Colonic mucosa (tissue), 4 donors: ENCODE measurements around the gene NRDE2. TPM values are rescaled to one million over a fixed set of nuclear protein-coding genes. Genes with fewer than 3 reads are reported as not detected.

Experiments used
- DNase-seq: peaks from one replicate; pipeline ENCODE4 v3.0.0-alpha.2; 2020
- H3K27ac ChIP-seq: fragments of 200-600 bp; one replicate; pipeline ENCODE4 v1.8.0; 2021
- H3K27me3 ChIP-seq: fragments of 200-600 bp; one replicate; pipeline ENCODE4 v1.8.0; 2021
- H3K36me3 ChIP-seq: fragments of 200-600 bp; one replicate; pipeline ENCODE4 v1.8.0; 2021
- H3K4me1 ChIP-seq: fragments of 200-600 bp; one replicate; pipeline ENCODE4 v1.8.0; 2021; ENCODE audit warnings: mild to moderate bottlenecking
- H3K4me3 ChIP-seq: fragments of 200-600 bp; one replicate; pipeline ENCODE4 v1.8.0; 2021
- H3K9ac ChIP-seq, 2 donors: one replicate each; pipeline ENCODE4 v1.7.0; 2013; ENCODE audit warnings: control low read depth in 2 of 2, low read depth in 2 of 2, low read length in 2 of 2
- H3K9me3 ChIP-seq: fragments of 200-600 bp; one replicate; pipeline ENCODE4 v1.8.0; 2021
- CTCF ChIP-seq: fragments of 200-600 bp; IDR thresholded peaks from one replicate; pipeline ENCODE4 v1.8.0; 2022; ENCODE audit warnings: antibody characterized with exemption, mild to moderate bottlenecking
- intact Hi-C: fragments of 100-400 bp; cut with DNase I; formaldehyde crosslinking; loops from one replicate; pipeline ENCODE4 v1.14.1; 2022
- total RNA-seq, 2 donors: library from RNA; stranded (reverse); fragmentation: NEBNext Ultra II Directional in 1 of 2; extraction: Animal tissue kit (Norgen Biotek cat#: 25700) in 1 of 2; gene quantifications; one replicate each; pipeline ENCODE4 v1.2.1, GENCODE V29; 2021
- donor health status: healthy.
- donor health status: DM: no; HTN: no; CAD: no.
- donor health status: DM: no; HTN: no; CAD: no.

NRDE2 gene
- total RNA-seq, 2 donors from 2014 or later, result 14.7 to 22.1 TPM

- intact Hi-C loops, result no loop called here
- Histone ChIP-seq H3K36me3 (no peaks in the 10 kb centered on the region), H3K9me3 (no peaks in the 10 kb centered on the region), H3K4me1 (no peaks in the 10 kb centered on the region), H3K9ac (no peak overlapping the region), H3K4me3 (no peak overlapping the region), H3K27ac (no peak overlapping the region), H3K27me3 (no peaks in the 10 kb centered on the region)
- no peak for TF ChIP-seq CTCF
- DNase-seq, result no peak
Measured at GRCh38 chr14:90358359-90358758, 26.6 kb upstream of the NRDE2 start.

GRCh38 chr14:90356925-90357324 is 25.2 kb upstream of the NRDE2 start:
- DNase-seq, result no peak
- H3K4me3 ChIP-seq, result no peak overlapping the region
- no peaks in the 10 kb centered on the region for H3K4me1 ChIP-seq
- TF ChIP-seq CTCF, result no peak
- no peak overlapping the region for H3K9ac ChIP-seq
- H3K9me3 ChIP-seq, result no peaks in the 10 kb centered on the region
- no peaks in the 10 kb centered on the region for H3K27me3 ChIP-seq
- no peak overlapping the region for H3K27ac ChIP-seq
- no peaks in the 10 kb centered on the region for H3K36me3 ChIP-seq
- intact Hi-C loops, result no loop called here

GRCh38 chr14:90355540-90356518 is 24.1 kb upstream of the NRDE2 start:
- Histone ChIP-seq H3K27ac (no peak overlapping the region), H3K4me1 (no peaks in the 10 kb centered on the region), H3K36me3 (no peaks in the 10 kb centered on the region), H3K9ac (no peak overlapping the region), H3K9me3 (no peaks in the 10 kb centered on the region), H3K27me3 (no peaks in the 10 kb centered on the region), H3K4me3 (no peak overlapping the region)
- no peak for DNase-seq
- no peak for TF ChIP-seq CTCF
- intact Hi-C loops, result no loop called here

GRCh38 chr14:90354551-90355298 is 23.0 kb upstream of the NRDE2 start:
- Histone ChIP-seq H3K36me3 (no peaks in the 10 kb centered on the region), H3K27me3 (no peaks in the 10 kb centered on the region), H3K9me3 (no peaks in the 10 kb centered on the region), H3K4me3 (no peak overlapping the region), H3K27ac (no peak overlapping the region), H3K9ac (no peak overlapping the region), H3K4me1 (no peaks in the 10 kb centered on the region)
- intact Hi-C loops, result no loop called here
- TF ChIP-seq CTCF, result no peak
- DNase-seq, result no peak

- intact Hi-C loops, result no loop called here
- Histone ChIP-seq H3K4me1 (no peaks in the 10 kb centered on the region), H3K4me3 (no peak overlapping the region), H3K9me3 (no peaks in the 10 kb centered on the region), H3K27ac (no peak overlapping the region), H3K36me3 (no peaks in the 10 kb centered on the region), H3K27me3 (no peaks in the 10 kb centered on the region), H3K9ac (no peak overlapping the region)
- TF ChIP-seq CTCF, result no peak
- DNase-seq, result no peak
Measured at GRCh38 chr14:90349739-90350138, 18.0 kb upstream of the NRDE2 start.
